ENCODE measurements around the gene TSC2. TPM values are rescaled to one million over a fixed set of nuclear protein-coding genes. Genes with fewer than 3 reads are reported as not detected.
"Not testable (repeated sequence)": the region's sequence is repeated elsewhere in the genome, so short reads cannot be mapped to it uniquely, and the experiment has no call there.

TSC2 gene
- total RNA-seq, 1 donor from 2014 or later: 57.2 TPM

- DNase-seq: no peak
These were observed 16.7 kb upstream of the TSC2 start for GRCh38 chr16:2031081-2031577.

- DNase-seq: peak; percentile 47
These were observed 15.3 kb upstream of the TSC2 start for GRCh38 chr16:2032285-2033056.

GRCh38 chr16:2033057-2033908 lies 14.5 kb upstream of the TSC2 start:
- DNase-seq: peak; percentile 75

DNA sequence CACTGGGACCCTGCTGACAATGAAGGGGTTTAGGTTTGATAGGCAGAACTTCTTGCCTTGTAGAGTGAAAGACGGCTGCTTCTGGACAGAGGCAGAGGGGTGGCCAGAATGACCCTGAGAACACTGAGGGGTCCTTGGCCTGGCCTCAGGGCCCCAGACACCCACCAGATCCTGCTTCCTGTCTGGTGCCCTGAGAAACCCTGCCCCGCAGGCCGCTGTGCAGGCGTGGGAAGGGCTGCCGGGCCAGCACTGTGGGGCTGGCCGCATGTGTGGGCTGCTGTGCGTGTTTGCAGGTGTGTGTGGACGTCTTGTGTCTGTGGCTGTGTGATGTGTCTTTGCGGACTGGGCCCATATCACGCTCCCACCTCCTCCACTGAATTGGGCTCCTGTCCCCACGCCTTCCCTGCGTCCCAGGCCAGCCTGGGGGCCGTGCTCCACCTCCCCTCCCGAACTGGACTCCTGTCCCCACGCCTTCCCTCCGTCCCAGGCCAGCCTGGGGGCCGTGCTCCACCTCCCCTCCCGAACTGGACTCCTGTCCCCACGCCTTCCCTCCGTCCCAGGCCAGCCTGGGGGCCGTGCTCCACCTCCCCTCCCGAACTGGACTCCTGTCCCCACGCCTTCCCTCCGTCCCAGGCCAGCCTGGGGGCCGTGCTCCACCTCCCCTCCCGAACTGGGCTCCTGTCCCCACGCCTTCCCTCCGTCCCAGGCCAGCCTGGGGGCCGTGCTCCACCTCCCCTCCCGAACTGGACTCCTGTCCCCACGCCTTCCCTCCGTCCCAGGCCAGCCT lies 13.7 kb upstream of the TSC2 start:
- DNase-seq: not testable (repeated sequence)

DNA sequence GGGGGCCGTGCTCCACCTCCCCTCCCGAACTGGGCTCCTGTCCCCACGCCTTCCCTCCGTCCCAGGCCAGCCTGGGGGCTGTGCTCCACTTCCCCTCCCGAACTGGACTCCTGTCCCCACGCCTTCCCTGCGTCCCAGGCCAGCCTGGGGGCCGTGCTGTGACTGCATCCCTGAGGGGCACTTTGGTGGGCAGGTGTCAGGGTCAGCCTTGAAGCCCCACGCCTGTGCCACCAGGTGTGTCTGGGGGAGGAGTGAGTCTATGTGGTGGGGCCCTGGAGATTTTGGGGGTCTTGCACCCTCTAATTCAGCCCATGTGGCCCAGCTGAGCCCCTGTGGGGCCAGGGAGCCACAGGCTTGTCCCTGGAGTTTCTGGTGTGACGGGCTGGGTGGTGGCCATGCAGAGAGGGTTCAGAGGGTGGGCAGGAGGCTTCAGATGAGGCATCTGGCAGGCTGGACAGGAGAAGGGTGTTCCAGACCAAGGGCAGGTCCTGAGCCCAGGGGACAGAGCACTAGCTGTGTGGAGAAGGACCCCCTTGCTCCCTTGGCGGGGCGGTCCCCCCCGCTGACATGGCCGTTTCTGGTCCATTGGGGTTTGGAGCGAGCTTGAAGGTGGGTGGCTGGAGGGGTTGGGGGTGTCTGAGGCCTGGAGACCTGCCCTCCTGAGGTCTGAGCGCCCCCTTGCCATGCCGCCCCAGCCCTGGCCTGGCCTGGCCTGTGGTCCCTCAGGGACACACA lies 12.9 kb upstream of the TSC2 start:
- DNase-seq: no peak

DNA sequence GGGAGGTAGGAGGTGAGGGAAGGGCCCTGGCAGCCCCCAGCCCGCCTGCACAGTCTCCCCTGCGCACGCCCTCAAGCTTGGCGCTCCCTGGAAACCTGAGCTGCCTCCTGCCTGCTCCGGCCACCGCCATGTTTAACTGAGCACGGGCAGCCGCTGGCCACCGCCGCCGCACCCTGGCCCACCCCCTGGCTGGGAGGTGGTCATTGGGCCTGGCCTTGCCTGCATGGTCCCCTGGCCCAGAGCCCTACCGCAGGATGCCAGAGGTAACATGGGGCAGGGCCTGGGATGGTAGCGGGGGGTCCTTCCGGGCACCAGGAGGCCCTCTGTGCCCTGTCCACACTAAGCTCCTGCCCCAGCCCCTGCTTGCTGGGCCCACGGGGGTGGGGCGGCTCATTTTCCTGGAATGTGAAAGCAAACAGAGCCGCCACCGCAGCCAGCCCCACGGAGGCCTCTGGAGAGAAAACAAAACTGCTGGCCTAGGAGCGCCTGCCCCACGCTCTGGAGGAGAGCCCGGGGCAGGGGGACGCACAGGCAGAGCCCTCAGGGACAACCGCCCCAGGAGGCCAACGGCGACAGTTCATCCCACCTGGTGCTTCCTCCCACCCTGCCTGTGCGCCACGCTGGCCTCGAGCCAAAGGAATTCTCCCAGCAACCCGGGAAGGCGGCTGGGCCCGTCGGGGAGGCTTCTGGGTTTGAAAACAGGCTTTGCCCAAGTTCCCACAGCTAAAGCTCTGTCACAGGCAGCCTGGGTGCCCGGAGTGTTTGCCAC lies 12.2 kb upstream of the TSC2 start:
- peak; percentile 81 for DNase-seq

DNA sequence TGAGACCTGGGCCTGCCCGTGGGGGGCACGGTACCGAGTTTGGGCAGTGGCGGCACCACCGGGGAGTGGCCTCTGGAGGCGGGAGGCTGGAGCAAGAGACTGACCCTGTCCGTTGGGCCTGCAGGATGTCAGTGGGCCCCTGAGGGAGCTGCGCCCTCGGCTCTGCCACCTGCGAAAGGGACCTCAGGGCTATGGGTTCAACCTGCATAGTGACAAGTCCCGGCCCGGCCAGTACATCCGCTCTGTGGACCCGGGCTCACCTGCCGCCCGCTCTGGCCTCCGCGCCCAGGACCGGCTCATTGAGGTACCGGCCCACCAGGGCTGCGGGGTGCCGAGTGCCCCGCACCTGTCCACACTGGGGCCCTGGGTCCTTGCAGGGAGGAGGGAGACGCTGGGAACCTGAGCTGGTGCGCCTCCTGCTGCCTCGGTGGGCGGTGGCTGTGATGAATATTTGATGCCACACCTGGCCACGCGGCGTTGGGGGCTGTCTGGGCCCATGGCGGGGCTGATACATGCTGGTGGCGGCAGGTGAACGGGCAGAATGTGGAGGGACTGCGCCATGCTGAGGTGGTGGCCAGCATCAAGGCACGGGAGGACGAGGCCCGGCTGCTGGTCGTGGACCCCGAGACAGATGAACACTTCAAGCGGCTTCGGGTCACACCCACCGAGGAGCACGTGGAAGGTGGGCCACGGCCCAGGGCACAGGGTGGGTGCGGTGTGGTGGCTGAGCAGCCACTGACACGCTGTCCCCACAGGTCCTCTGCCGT lies 11.4 kb upstream of the TSC2 start:
- no peak for DNase-seq

DNA sequence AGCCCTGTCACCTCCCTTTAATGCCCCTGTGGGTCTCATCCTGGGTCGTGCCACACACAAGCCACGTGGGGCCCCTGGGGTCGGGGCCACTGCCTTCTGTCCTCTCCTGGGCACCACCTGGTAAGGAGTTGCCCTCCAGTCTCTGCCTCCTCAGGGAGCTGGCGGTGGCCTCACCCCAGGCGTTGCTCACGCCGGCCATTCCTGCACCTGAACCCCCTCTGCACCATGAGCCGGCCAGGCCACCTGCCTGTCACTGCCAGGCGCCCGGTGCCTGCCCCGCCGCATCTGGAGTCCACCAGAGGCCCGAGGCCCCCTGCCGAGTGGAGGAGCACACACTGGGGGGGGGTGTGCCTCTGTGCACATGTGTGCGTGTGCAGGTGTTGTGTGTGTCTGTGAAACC lies 10.7 kb upstream of the TSC2 start:
- no peak for DNase-seq

DNA sequence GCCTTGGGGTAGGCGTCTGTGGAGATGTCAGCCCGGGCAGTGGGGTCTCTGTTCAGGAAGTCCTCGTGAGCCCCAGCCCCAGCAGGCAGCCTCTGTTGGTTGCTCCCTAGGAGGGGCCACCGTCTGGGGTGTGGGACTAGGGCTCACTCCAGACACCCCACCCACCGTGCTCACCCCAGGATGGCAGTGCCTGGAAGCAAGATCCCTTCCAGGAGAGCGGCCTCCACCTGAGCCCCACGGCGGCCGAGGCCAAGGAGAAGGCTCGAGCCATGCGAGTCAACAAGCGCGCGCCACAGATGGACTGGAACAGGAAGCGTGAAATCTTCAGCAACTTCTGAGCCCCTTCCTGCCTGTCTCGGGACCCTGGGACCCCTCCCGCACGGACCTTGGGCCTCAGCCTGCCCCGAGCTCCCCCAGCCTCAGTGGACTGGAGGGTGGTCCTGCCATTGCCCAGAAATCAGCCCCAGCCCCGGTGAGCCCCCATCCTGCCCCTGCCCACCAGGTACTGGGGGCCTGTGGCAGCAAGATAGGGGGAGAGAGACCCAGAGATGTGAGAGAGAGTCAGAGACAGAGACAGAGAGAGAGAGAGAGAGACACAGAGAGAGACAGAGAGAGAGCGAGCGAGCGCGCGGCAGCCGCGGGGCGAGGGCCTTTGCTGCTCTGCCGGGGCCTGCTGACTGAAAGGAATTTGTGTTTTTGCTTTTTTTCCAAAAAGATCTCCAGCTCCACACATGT lies 10.0 kb upstream of the TSC2 start:
- DNase-seq: no peak

- DNase-seq: peak; percentile 81
These were observed 9.2 kb upstream of the TSC2 start for GRCh38 chr16:2038382-2039231.

GRCh38 chr16:2039274-2040031 lies 8.3 kb upstream of the TSC2 start:
- peak; percentile 96 for DNase-seq

DNA sequence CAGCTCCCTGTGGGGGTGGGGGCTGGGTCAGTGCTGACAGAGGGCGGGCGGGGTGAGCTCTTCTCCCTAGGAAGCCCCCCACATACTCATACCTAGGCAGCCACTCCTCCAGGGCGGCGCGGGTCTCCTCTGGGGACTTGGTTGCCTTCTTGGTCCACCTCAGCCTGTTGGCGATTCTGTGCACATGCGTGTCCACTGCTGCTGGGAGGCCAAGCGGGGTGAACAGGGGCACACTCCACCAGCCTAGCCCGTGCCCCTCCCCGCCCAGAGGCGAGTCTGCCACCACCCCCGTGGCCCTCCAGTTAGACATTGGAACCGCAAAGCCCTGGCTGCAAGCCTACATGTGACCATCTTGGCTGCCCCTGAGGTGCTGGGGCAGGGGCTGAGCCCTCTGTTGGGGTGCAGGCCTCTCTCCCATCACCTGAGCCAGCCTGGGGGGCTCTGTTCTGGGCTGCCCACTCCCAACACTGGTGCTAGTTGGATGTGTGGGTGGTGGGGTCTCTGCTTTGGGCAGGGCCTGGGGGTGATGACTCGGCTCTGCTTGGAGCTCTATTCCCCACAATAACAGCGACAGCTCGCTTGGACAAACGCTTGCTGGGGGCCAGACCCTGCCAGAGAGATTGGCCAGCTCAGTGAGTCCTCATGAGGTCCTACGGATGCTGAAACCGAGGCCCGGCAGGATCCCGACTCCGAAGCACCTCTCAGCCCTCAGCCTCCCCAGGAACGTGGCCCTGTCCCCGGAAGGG lies 7.6 kb upstream of the TSC2 start:
- DNase-seq: no peak

- peak; percentile 80 for DNase-seq
These were observed 6.8 kb upstream of the TSC2 start for GRCh38 chr16:2040787-2041522.

DNA sequence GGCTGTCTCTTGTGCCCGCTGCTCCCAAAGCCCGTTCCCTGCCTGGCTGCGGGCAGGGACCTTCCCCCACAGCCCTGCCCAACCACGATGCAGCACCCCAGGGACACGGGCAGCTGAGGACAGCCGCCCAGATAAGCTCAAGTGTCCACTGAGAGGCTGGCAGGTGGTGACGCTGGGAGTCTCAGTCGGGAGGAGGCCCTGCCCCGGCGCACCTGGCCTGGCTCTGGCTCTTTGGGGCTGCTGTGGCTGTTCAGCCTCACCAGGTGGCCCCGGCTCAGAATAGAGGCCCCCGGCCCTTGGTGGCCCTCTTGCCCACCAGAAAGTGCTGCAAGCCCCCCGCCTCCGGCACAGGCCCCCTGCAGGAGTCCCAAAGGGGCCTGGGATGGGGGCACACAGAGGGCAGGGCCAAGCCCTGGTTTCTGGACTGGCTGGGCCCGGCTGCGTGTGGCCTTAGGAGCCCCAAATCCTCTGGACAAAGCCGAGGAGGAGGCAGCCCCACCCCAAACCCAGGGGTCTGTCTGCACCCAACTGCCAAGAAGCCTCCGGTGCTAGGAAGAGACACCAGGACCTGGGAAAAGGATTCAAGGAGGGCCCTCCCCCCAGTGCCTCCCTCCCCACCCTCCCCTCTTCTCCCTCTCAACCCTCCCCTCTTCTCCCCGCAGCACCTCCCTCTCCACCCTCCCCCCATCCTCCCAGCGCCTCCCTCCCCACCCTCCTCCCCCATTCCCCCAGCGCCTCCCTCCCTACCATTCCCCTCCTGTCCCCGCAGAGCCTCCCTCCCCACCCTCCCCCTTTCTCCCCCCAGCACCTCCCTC lies 5.4 kb upstream of the TSC2 start:
- DNase-seq: peak; percentile 43

DNA sequence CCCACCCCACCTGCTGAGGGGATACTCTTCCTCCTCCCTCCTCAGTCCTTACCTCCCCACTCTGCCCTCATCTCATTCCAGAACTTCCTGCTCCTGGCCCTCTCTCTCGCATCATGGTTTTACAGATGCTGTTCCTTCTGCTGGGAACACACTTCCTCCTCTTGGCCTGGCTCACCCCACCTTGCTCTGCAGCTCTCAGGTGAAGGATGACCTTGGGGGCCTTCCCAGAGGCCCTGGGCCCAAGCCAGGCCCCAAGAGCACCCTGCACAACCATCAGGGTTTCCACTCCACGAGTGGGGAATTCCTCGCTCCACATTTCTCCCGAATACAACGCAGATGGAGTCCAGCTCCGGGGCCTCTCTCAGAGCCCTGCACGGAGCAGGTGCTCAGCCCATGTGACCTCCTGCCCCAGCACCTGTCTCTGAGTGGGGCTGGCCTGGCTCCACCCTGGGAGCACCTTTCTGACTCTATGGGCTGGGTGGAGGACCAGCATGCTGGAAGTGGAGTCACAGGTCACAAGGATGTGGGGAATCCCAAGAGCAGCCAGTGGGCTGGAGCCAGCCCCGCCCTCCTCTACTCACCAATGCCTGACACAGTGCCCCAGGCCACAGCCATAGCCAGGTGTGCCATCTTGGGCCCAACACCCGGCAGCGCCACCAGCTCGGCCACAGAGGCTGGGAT lies 4.7 kb upstream of the TSC2 start:
- no peak for DNase-seq

Measured in tongue (tissue), 2 donors.